ENCODE data around the gene LOXHD1.

DNA sequence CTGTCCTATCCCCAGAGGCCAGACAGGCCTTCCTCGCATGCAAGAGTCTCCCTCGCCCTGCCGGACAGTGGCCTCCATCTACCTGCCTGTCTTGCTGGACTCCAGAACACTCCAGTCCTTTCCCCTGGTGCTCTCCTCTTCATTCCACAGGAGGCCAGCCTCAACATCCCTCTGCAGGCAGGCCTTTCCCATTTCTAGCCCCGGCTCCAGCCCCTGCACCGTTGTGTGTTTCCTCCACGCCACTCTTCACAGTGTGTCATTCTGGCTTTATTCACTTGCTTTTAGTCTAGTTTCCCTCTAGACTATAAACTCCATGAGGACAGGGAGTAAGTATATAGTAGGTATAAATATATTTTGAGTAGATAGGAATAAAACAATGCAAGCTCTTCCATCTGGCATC is 81.2 kb downstream of the LOXHD1 start:
- TF ChIP-seq, protein P1, sequence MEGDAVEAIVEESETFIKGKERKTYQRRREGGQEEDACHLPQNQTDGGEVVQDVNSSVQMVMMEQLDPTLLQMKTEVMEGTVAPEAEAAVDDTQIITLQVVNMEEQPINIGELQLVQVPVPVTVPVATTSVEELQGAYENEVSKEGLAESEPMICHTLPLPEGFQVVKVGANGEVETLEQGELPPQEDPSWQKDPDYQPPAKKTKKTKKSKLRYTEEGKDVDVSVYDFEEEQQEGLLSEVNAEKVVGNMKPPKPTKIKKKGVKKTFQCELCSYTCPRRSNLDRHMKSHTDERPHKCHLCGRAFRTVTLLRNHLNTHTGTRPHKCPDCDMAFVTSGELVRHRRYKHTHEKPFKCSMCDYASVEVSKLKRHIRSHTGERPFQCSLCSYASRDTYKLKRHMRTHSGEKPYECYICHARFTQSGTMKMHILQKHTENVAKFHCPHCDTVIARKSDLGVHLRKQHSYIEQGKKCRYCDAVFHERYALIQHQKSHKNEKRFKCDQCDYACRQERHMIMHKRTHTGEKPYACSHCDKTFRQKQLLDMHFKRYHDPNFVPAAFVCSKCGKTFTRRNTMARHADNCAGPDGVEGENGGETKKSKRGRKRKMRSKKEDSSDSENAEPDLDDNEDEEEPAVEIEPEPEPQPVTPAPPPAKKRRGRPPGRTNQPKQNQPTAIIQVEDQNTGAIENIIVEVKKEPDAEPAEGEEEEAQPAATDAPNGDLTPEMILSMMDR (IDR thresholded peaks at IDR 0.05) = no peak
- TF ChIP-seq POLR2A (IDR thresholded peaks at IDR 0.05) (no peak), POLR2AphosphoS5 (IDR thresholded peaks at IDR 0.05) (no peak)
